Thyroid gland (tissue), 4 donors: ENCODE measurements around the gene ALDH3A2.

Source experiments
- POLR2A ChIP-seq, 2 donors: fragments of 450-650 bp; IDR thresholded peaks; one replicate each; pipeline ENCODE4 v1.6.1; 2017; ENCODE audit warnings: antibody characterized with exemption in 2 of 2, mild to moderate bottlenecking in 2 of 2, moderate library complexity in 1 of 2
- TF ChIP-seq, protein P1 (sequence below), 6 experiments: fragments of 200-600 bp in 3 of 6; fragments of 450-650 bp in 3 of 6; sonication (generic) in 3 of 6; IDR thresholded peaks; one replicate each; pipeline ENCODE4 v1.5.1; 2016 to 2019; ENCODE audit warnings: antibody characterized with exemption in 6 of 6, mild to moderate bottlenecking in 2 of 6, inconsistent platforms in 1 of 6, moderate library complexity in 1 of 6

DNA sequence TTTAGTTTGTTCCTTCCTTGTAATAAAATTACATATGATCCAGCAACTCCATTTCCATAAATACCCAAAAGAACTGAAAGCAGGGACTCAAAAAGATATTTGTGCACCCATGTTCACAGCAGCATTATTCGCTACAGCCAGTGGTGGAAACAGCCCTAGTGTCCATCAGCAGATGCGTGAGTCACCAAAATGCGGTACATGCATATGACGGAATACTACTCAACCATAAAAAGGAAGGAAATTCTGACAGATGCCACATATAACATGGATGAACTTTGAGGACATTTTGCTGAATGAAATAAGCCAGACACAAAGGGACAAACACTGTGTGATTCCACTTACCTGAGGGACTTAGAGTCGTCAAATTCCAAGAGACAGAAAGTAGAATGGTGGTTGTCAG lies 76.9 kb downstream of the ALDH3A2 start:
- TF ChIP-seq POLR2A (IDR thresholded peaks at IDR 0.05) = no peak
- TF ChIP-seq, protein P1, sequence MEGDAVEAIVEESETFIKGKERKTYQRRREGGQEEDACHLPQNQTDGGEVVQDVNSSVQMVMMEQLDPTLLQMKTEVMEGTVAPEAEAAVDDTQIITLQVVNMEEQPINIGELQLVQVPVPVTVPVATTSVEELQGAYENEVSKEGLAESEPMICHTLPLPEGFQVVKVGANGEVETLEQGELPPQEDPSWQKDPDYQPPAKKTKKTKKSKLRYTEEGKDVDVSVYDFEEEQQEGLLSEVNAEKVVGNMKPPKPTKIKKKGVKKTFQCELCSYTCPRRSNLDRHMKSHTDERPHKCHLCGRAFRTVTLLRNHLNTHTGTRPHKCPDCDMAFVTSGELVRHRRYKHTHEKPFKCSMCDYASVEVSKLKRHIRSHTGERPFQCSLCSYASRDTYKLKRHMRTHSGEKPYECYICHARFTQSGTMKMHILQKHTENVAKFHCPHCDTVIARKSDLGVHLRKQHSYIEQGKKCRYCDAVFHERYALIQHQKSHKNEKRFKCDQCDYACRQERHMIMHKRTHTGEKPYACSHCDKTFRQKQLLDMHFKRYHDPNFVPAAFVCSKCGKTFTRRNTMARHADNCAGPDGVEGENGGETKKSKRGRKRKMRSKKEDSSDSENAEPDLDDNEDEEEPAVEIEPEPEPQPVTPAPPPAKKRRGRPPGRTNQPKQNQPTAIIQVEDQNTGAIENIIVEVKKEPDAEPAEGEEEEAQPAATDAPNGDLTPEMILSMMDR (IDR thresholded peaks at IDR 0.05) = no peak
